Body of pancreas (tissue), 4 donors: ENCODE results near the gene CEACAM16.

Source experiments
- CTCF ChIP-seq, 7 experiments: fragments of 450-650 bp in 4 of 7; fragments of 200-600 bp in 3 of 7; sonication (generic) in 3 of 7; IDR thresholded peaks; one replicate each; pipeline ENCODE4 v1.5.1; 2016 to 2019; ENCODE audit warnings: antibody characterized with exemption in 7 of 7
- POLR2A ChIP-seq, 3 donors: fragments of 450-650 bp; IDR thresholded peaks; one replicate each; pipeline ENCODE4 v1.6.1; 2016; ENCODE audit warnings: antibody characterized with exemption in 3 of 3, mild to moderate bottlenecking in 2 of 3

- no peak for TF ChIP-seq CTCF (IDR thresholded peaks at IDR 0.05)
- TF ChIP-seq POLR2A (IDR thresholded peaks at IDR 0.05) = no peak
Measured at GRCh38 chr19:44714597-44715169, 15.7 kb downstream of the CEACAM16 start.
